GM21515 (cell line): ENCODE measurements around the gene EEIG2.
"Not testable (repeated sequence)": the region's sequence is repeated elsewhere in the genome, so short reads cannot be mapped to it uniquely, and the experiment has no call there.

Experiments
- ATAC-seq: cut with Tn5 transposase; IDR thresholded peaks from one replicate; pipeline ENCODE4 v1.9.1; 2021; ENCODE audit not compliant: unreplicated experiment

EEIG2 gene

GRCh38 chr1:108559215-108560186 is at the start of gene EEIG2:
EEIG2 (plus strand) TSS chr1:108560100; CDS start chr1:108560429, 329 bp downstream.
- ATAC-seq, result peak; percentile 81

GRCh38 chr1:108511764-108512163 is 48.1 kb upstream of the EEIG2 start:
- no peak for ATAC-seq

GRCh38 chr1:108512239-108513043 is 47.5 kb upstream of the EEIG2 start:
- ATAC-seq, result no peak

- ATAC-seq, result no peak
These were observed 46.9 kb upstream of the EEIG2 start for GRCh38 chr1:108513044-108513415.

GRCh38 chr1:108513914-108514313 is 46.0 kb upstream of the EEIG2 start:
- not testable (repeated sequence) for ATAC-seq

- not testable (repeated sequence) for ATAC-seq
These were observed 42.5 kb upstream of the EEIG2 start for GRCh38 chr1:108517301-108517897.

GRCh38 chr1:108521990-108522393 is 37.9 kb upstream of the EEIG2 start:
- no peak for ATAC-seq

- no peak for ATAC-seq
These were observed 36.1 kb upstream of the EEIG2 start for GRCh38 chr1:108523829-108524228.

GRCh38 chr1:108524676-108525075 is 35.2 kb upstream of the EEIG2 start:
- ATAC-seq, result no peak

- ATAC-seq, result no peak
These were observed 32.8 kb upstream of the EEIG2 start for GRCh38 chr1:108527135-108527534.

- ATAC-seq, result no peak
These were observed 32.1 kb upstream of the EEIG2 start for GRCh38 chr1:108527837-108528236.

GRCh38 chr1:108531444-108531843 is 28.5 kb upstream of the EEIG2 start:
- ATAC-seq, result no peak

GRCh38 chr1:108532730-108533129 is 27.2 kb upstream of the EEIG2 start:
- ATAC-seq, result no peak

GRCh38 chr1:108533351-108534083 is 26.4 kb upstream of the EEIG2 start:
- no peak for ATAC-seq

- ATAC-seq, result no peak
These were observed 25.1 kb upstream of the EEIG2 start for GRCh38 chr1:108534759-108535158.

GRCh38 chr1:108535315-108535897 is 24.5 kb upstream of the EEIG2 start:
- not testable (repeated sequence) for ATAC-seq

GRCh38 chr1:108536021-108536420 is 23.9 kb upstream of the EEIG2 start:
- not testable (repeated sequence) for ATAC-seq

GRCh38 chr1:108536791-108537190 is 23.1 kb upstream of the EEIG2 start:
- not testable (repeated sequence) for ATAC-seq

- ATAC-seq, result no peak
These were observed 21.9 kb upstream of the EEIG2 start for GRCh38 chr1:108537976-108538375.

GRCh38 chr1:108540977-108541376 is 18.9 kb upstream of the EEIG2 start:
- ATAC-seq, result no peak
